HCT116 (cell line): ENCODE results near the gene RAB27B. TPM values are rescaled to one million over a fixed set of nuclear protein-coding genes. Genes with fewer than 3 reads are reported as not detected.

Source experiments
- ATAC-seq: fragments of 200-7000 bp; cut with Tn5 transposase; 2 replicates; pipeline ENCODE4 v1.9.1; 2020; ENCODE audit warnings: mild to moderate bottlenecking, moderate library complexity
- BruUV-seq: library from RNA; stranded (reverse); fragments of 400-500 nt; replicated peaks from 2 replicates; lab custom pipeline; 2021; lab: Mats Ljungman, UMichigan
- CTCF ChIA-PET: fragments of 300-600 bp; sonication (Branson Sonifier 250); formaldehyde crosslinking; loops from one replicate; lab custom pipeline; 2021; ENCODE audit warnings: antibody characterized with exemption; lab: Charles Lee
- POLR2A ChIA-PET: fragments of 300-600, 350-600 bp; sonication (Branson Sonifier 250); formaldehyde crosslinking; loops from one replicate; lab custom pipeline; 2021; ENCODE audit warnings: antibody characterized with exemption; lab: Charles Lee
- RAD21 ChIA-PET, 2 experiments: fragments of 300-600 bp; sonication (Branson Sonifier 250); formaldehyde crosslinking; loops; one replicate each; lab custom pipeline; 2023; ENCODE audit warnings: low total read pairs in 2 of 2; ENCODE audit not compliant: uncharacterized antibody in 2 of 2, unreplicated experiment in 2 of 2, low non-redundant PET in 1 of 2; lab: Charles Lee
- DNase-seq: peaks from one replicate; pipeline ENCODE4 v3.0.0-alpha.2; 2010; ENCODE audit warnings: low read depth, low spot score
- H2AFZ ChIP-seq: fragments of 200-600 bp; shearing (Covaris generic), sonication (generic); 2 replicates; pipeline ENCODE4 v1.6.1; 2017; ENCODE audit warnings: low read depth, mixed run types, mixed read lengths, antibody characterized with exemption, low read length; ENCODE audit not compliant: poor library complexity, severe bottlenecking
- H3K27ac ChIP-seq: 2 replicates; pipeline ENCODE4 v1.5.1; 2012; ENCODE audit warnings: low read depth, low read length
- H3K27me3 ChIP-seq: fragments of 200-600 bp; sonication (generic); 2 replicates; pipeline ENCODE4 v1.6.1; 2016; ENCODE audit warnings: mixed run types, low read length, mixed read lengths; ENCODE audit not compliant: insufficient read depth
- H3K36me3 ChIP-seq, 2 experiments: fragments of 200-500 bp in 1 of 2; fragments of 200-600 bp in 1 of 2; sonication (Bioruptor generic) in 1 of 2; sonication (generic) in 1 of 2; 2 replicates each; pipeline versions ENCODE4 v1.5.1 to v1.6.1; 2014 to 2016; ENCODE audit warnings: low read length in 2 of 2, inconsistent platforms in 1 of 2, mixed read lengths in 1 of 2, mixed run types in 1 of 2; ENCODE audit not compliant: insufficient read depth in 2 of 2, control insufficient read depth in 1 of 2
- H3K4me1 ChIP-seq, 2 experiments: fragments of 200-600 bp in 1 of 2; sonication (generic) in 1 of 2; 2 replicates each; pipeline versions ENCODE4 v1.5.1 to v1.6.1; 2012 to 2017; ENCODE audit warnings: low read length in 2 of 2, inconsistent platforms in 1 of 2, mild to moderate bottlenecking in 1 of 2, mixed read lengths in 1 of 2, mixed run types in 1 of 2, moderate library complexity in 1 of 2; ENCODE audit not compliant: insufficient read depth in 2 of 2, control insufficient read depth in 1 of 2
- H3K4me2 ChIP-seq: fragments of 200-600 bp; sonication (generic); 2 replicates; pipeline ENCODE4 v1.6.1; 2017; ENCODE audit warnings: mixed run types, low read length, mixed read lengths
- H3K4me3 ChIP-seq, 2 experiments: fragments of 200-600 bp in 1 of 2; sonication (generic) in 1 of 2; replicated peaks in 1 of 2; 2 replicates each; pipeline ENCODE4 v1.5.1; 2011 to 2016; ENCODE audit warnings: low read length in 2 of 2, control low read depth in 1 of 2, low read depth in 1 of 2, mild to moderate bottlenecking in 1 of 2, mixed read lengths in 1 of 2, mixed run types in 1 of 2
- H3K79me2 ChIP-seq: fragments of 200-600 bp; sonication (generic); 2 replicates; pipeline ENCODE4 v1.6.1; 2017; ENCODE audit warnings: mild to moderate bottlenecking, mixed run types, low read length, moderate library complexity, mixed read lengths; ENCODE audit not compliant: insufficient read depth
- H3K9ac ChIP-seq: fragments of 200-600 bp; sonication (generic); 2 replicates; pipeline ENCODE4 v1.6.1; 2016; ENCODE audit warnings: low read length, mixed read lengths
- H3K9me2 ChIP-seq: fragments of 200-600 bp; sonication (generic), shearing (Covaris generic); 2 replicates; pipeline ENCODE4 v1.6.1; 2017; ENCODE audit warnings: mixed run types, mild to moderate bottlenecking, moderate library complexity; ENCODE audit not compliant: insufficient read depth
- H3K9me3 ChIP-seq, 2 experiments: fragments of 200-500 bp in 1 of 2; fragments of 200-600 bp in 1 of 2; sonication (Bioruptor generic) in 1 of 2; sonication (generic) in 1 of 2; 2 replicates each; pipeline ENCODE4 v1.6.1; 2014 to 2017; ENCODE audit warnings: low read length in 2 of 2, mixed read lengths in 2 of 2, inconsistent platforms in 1 of 2, low read depth in 1 of 2, mild to moderate bottlenecking in 1 of 2, mixed run types in 1 of 2, moderate library complexity in 1 of 2; ENCODE audit not compliant: control insufficient read depth in 1 of 2, insufficient read depth in 1 of 2
- H4K20me1 ChIP-seq: fragments of 200-600 bp; sonication (generic), shearing (Covaris generic); 2 replicates; pipeline ENCODE4 v1.6.1; 2017; ENCODE audit warnings: mixed run types, mild to moderate bottlenecking, moderate library complexity; ENCODE audit not compliant: insufficient read depth
- EGR1 ChIP-seq: IDR thresholded peaks from 2 replicates; pipeline ENCODE4 v1.6.1; 2012; ENCODE audit warnings: low read depth
- ELF1 ChIP-seq: IDR thresholded peaks from 2 replicates; pipeline ENCODE4 v1.6.1; 2012; ENCODE audit warnings: low read depth, borderline replicate concordance
- EZH2 ChIP-seq: fragments of 200-600 bp; sonication (generic); IDR thresholded peaks from 2 replicates; pipeline ENCODE4 v1.6.1; 2017; ENCODE audit warnings: antibody characterized with exemption, mixed run types
- EZH2phosphoT487 ChIP-seq: fragments of 200-600 bp; IDR thresholded peaks from 2 replicates; pipeline ENCODE4 v1.6.1; 2018; ENCODE audit warnings: antibody characterized with exemption, borderline replicate concordance
- FOSL1 ChIP-seq: IDR thresholded peaks from 2 replicates; pipeline ENCODE4 v1.6.1; 2012; ENCODE audit warnings: low read depth
- JUND ChIP-seq: IDR thresholded peaks from 2 replicates; pipeline ENCODE4 v1.6.1; 2012
- POLR2A ChIP-seq: IDR thresholded peaks from 2 replicates; pipeline ENCODE4 v1.7.0; 2011; ENCODE audit warnings: borderline replicate concordance; ENCODE audit not compliant: insufficient read depth, insufficient read length; ENCODE audit errors: extremely low read depth
- POLR2AphosphoS5 ChIP-seq: IDR thresholded peaks from 2 replicates; pipeline ENCODE4 v1.6.1; 2011; ENCODE audit warnings: mild to moderate bottlenecking, low read depth, low read length, moderate library complexity
- RAD21 ChIP-seq: IDR thresholded peaks from 2 replicates; pipeline ENCODE4 v1.6.1; 2012; ENCODE audit warnings: low read depth, mild to moderate bottlenecking
- SIN3A ChIP-seq: IDR thresholded peaks from 2 replicates; pipeline ENCODE4 v1.6.1; 2012; ENCODE audit warnings: low read depth
- SRF ChIP-seq: IDR thresholded peaks from 2 replicates; pipeline ENCODE4 v1.6.1; 2012; ENCODE audit warnings: low read depth
- TCF7L2 ChIP-seq: IDR thresholded peaks from 2 replicates; pipeline ENCODE4 v1.7.0; 2011; ENCODE audit warnings: borderline replicate concordance, inconsistent platforms; ENCODE audit not compliant: insufficient read depth, insufficient read length; ENCODE audit errors: extremely low read depth
- YY1 ChIP-seq: IDR thresholded peaks from 2 replicates; pipeline ENCODE4 v1.6.1; 2011; ENCODE audit warnings: low read length, low read depth, moderate library complexity, mild to moderate bottlenecking; ENCODE audit not compliant: insufficient replicate concordance; ENCODE audit errors: extremely low read depth
- ZFX ChIP-seq: fragments of 450-650 bp; IDR thresholded peaks from 2 replicates; pipeline ENCODE4 v1.6.1; 2017
- ZNF274 ChIP-seq: fragments of 200-500 bp; sonication (Bioruptor generic); IDR thresholded peaks from 2 replicates; pipeline ENCODE4 v1.6.1; 2014; ENCODE audit warnings: mild to moderate bottlenecking, low read depth, low read length, inconsistent platforms
- intact Hi-C: fragments of 100-400 bp; cut with micrococcal nuclease; formaldehyde crosslinking; loops from 2 replicates; pipeline ENCODE4 v1.10.0; 2022
- total RNA-seq: library from RNA; stranded (reverse); gene quantifications from one replicate; pipeline ENCODE4 v1.2.1, GENCODE V29; 2021; ENCODE audit not compliant: unreplicated experiment
- TF ChIP-seq, protein P1 (sequence below): IDR thresholded peaks from 2 replicates; pipeline ENCODE4 v1.6.1; 2012
- TF ChIP-seq, protein P2 (sequence below): IDR thresholded peaks from 2 replicates; pipeline ENCODE4 v1.6.1; 2012; ENCODE audit warnings: low read depth

Gene RAB27B
- total RNA-seq, 1 experiment from 2014 or later, result 2.2 TPM

DNA sequence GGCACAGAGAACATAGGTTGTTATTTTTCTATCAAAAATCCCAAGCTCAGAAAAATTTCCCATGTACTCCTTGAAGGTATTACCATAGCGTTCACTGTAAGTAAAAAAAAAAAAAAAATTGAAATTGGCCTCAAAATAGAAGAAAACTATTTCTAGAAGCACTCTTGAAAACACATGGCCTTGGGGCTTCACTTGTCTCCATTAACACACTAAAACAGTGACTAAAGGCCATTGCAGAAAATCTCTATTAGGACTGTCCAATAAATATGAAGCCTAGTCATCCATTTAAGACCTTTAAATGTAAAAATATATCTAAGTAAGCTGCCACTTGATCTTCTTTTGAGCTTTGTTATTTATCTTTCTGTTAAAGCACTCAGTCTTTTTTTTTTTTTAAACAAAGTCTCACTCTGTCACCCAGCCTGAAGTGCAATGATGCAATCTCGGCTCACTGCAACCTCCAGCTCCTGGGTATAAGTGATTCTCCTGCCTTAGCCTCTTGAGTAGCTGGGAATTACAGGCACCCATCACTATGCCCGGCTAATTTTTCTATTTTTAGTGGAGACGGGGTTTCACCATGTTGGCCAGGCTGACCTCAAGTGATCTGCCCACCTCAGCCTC, 95.2 kb downstream of the RAB27B start:
- DNase-seq (no peak), ATAC-seq (no peak)
- no peak overlapping the region for H3K27ac ChIP-seq
- BruUV-seq, result no TSS peak
- no peak overlapping the region for H3K4me2 ChIP-seq
- H3K9ac ChIP-seq, result no peak overlapping the region
- H4K20me1 ChIP-seq, result no peaks in the 10 kb centered on the region
- CTCF ChIA-PET, result no interaction called here
- no peaks in the 10 kb centered on the region for H3K4me1 ChIP-seq
- no peaks in the 10 kb centered on the region for H3K9me3 ChIP-seq
- no peak overlapping the region for H3K4me3 ChIP-seq
- POLR2A ChIA-PET, result no interaction called here
- no peak for TF ChIP-seq POLR2AphosphoS5
- TF ChIP-seq ELF1, result no peak
- TF ChIP-seq ZNF274, result no peak
- TF ChIP-seq EZH2phosphoT487, result no peak
- TF ChIP-seq POLR2A, result no peak
- no peak for TF ChIP-seq JUND
- no peak for TF ChIP-seq EZH2
- no peak for TF ChIP-seq EGR1
- TF ChIP-seq, protein P1, sequence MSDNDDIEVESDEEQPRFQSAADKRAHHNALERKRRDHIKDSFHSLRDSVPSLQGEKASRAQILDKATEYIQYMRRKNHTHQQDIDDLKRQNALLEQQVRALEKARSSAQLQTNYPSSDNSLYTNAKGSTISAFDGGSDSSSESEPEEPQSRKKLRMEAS, result no peak
- no peak for TF ChIP-seq TCF7L2
- TF ChIP-seq SIN3A, result no peak
- no peak overlapping the region for H2AFZ ChIP-seq
- RAD21 ChIA-PET, result no interaction called here
- intact Hi-C loops, result no loop called here
- H3K36me3 ChIP-seq, result no peaks in the 10 kb centered on the region
- H3K27me3 ChIP-seq, result no peaks in the 10 kb centered on the region
- no peaks in the 10 kb centered on the region for H3K79me2 ChIP-seq
- no peaks in the 10 kb centered on the region for H3K9me2 ChIP-seq

DNA sequence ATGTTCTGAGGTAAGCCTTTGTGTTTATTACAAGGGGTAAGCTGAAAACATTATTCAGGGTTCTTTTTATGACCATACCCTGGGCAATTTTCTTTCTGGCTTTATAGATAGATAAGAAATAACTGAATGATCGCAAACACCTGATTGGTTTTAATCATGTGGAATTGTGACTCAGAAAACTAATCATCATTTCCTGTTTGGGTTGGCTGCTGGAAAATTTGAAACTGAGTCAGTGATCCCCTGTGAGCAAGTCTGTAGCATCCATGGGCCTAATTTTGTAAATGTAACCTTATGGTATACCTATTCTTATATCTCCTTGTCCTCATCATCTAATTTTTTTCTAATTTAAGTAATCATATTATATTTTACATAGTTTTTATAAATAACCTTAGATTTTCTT, 96.7 kb downstream of the RAB27B start:
- no peak overlapping the region for H3K27ac ChIP-seq
- H2AFZ ChIP-seq, result no peak overlapping the region
- no peaks in the 10 kb centered on the region for H3K27me3 ChIP-seq
- DNase-seq (no peak), ATAC-seq (no peak)
- ChIA-PET POLR2A (no interaction called here), RAD21 (no interaction called here), CTCF (no interaction called here)
- H3K79me2 ChIP-seq, result no peaks in the 10 kb centered on the region
- BruUV-seq, result no TSS peak
- no peaks in the 10 kb centered on the region for H3K36me3 ChIP-seq
- no peak overlapping the region for H3K4me3 ChIP-seq
- no peaks in the 10 kb centered on the region for H4K20me1 ChIP-seq
- H3K9me2 ChIP-seq, result no peaks in the 10 kb centered on the region
- no peaks in the 10 kb centered on the region for H3K4me1 ChIP-seq
- H3K4me2 ChIP-seq, result no peak overlapping the region
- no peak overlapping the region for H3K9ac ChIP-seq
- intact Hi-C loops, result no loop called here
- H3K9me3 ChIP-seq, result no peaks in the 10 kb centered on the region
- no peak for TF ChIP-seq RAD21
- TF ChIP-seq FOSL1, result no peak
- no peak for TF ChIP-seq EGR1
- TF ChIP-seq, protein P2, sequence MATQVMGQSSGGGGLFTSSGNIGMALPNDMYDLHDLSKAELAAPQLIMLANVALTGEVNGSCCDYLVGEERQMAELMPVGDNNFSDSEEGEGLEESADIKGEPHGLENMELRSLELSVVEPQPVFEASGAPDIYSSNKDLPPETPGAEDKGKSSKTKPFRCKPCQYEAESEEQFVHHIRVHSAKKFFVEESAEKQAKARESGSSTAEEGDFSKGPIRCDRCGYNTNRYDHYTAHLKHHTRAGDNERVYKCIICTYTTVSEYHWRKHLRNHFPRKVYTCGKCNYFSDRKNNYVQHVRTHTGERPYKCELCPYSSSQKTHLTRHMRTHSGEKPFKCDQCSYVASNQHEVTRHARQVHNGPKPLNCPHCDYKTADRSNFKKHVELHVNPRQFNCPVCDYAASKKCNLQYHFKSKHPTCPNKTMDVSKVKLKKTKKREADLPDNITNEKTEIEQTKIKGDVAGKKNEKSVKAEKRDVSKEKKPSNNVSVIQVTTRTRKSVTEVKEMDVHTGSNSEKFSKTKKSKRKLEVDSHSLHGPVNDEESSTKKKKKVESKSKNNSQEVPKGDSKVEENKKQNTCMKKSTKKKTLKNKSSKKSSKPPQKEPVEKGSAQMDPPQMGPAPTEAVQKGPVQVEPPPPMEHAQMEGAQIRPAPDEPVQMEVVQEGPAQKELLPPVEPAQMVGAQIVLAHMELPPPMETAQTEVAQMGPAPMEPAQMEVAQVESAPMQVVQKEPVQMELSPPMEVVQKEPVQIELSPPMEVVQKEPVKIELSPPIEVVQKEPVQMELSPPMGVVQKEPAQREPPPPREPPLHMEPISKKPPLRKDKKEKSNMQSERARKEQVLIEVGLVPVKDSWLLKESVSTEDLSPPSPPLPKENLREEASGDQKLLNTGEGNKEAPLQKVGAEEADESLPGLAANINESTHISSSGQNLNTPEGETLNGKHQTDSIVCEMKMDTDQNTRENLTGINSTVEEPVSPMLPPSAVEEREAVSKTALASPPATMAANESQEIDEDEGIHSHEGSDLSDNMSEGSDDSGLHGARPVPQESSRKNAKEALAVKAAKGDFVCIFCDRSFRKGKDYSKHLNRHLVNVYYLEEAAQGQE, result no peak
- TF ChIP-seq SRF, result no peak
- TF ChIP-seq POLR2AphosphoS5, result no peak
- no peak for TF ChIP-seq EZH2phosphoT487
- no peak for TF ChIP-seq YY1
- no peak for TF ChIP-seq ELF1
- TF ChIP-seq ZFX, result no peak
- TF ChIP-seq, protein P1, result no peak
